H1 (cell line): Measurements from ENCODE around the gene RNF151. TPM values are rescaled to one million over a fixed set of nuclear protein-coding genes. Genes with fewer than 3 reads are reported as not detected.

Source experiments
- CTCF ChIA-PET: fragments of 300-600 bp; sonication (Branson Sonifier 250); formaldehyde crosslinking; loops from one replicate; lab custom pipeline; 2021; ENCODE audit not compliant: partially characterized antibody; lab: Charles Lee
- POLR2A ChIA-PET: fragments of 300-600 bp; sonication (Branson Sonifier 250); formaldehyde crosslinking; loops from one replicate; lab custom pipeline; 2021; ENCODE audit warnings: inconsistent platforms; ENCODE audit not compliant: partially characterized antibody; lab: Charles Lee
- DNase-seq, 2 experiments: peaks; one replicate each; pipeline versions ENCODE4 v3.0.0 to v3.0.0-alpha.2; 2010 to 2022; ENCODE audit warnings: low spot score in 2 of 2, low read depth in 1 of 2, mixed read lengths in 1 of 2
- FAIRE-seq: peaks from 2 replicates; lab custom pipeline; 2011; peaks lifted over from hg19 to GRCh38; lab: Jason Lieb, UNC
- H2AFZ ChIP-seq: 2 replicates; pipeline ENCODE4 v1.8.1; 2012; ENCODE audit warnings: low read length, inconsistent platforms
- H2AK5ac ChIP-seq: 2 replicates; pipeline ENCODE4 v1.6.1; 2013; ENCODE audit warnings: low read depth, low read length
- H2BK120ac ChIP-seq: replicated peaks from 2 replicates; pipeline ENCODE3; 2013; ENCODE audit warnings: low read depth, low read length, inconsistent platforms
- H2BK12ac ChIP-seq: 2 replicates; pipeline ENCODE4 v1.6.1; 2013; ENCODE audit warnings: low read depth, low read length
- H2BK15ac ChIP-seq: 2 replicates; pipeline ENCODE4 v1.6.1; 2013; ENCODE audit warnings: low read length
- H2BK20ac ChIP-seq: 2 replicates; pipeline ENCODE4 v1.6.1; 2013; ENCODE audit warnings: low read length
- H2BK5ac ChIP-seq: 2 replicates; pipeline ENCODE4 v1.6.1; 2013; ENCODE audit warnings: low read depth, low read length
- H3K14ac ChIP-seq: 2 replicates; pipeline ENCODE4 v1.6.1; 2013; ENCODE audit warnings: inconsistent platforms; ENCODE audit not compliant: insufficient read length
- H3K18ac ChIP-seq: 2 replicates; pipeline ENCODE4 v1.6.1; 2013; ENCODE audit warnings: low read length; ENCODE audit errors: extremely low read depth
- H3K23ac ChIP-seq: 2 replicates; pipeline ENCODE4 v1.6.1; 2013; ENCODE audit warnings: inconsistent platforms; ENCODE audit not compliant: insufficient read length
- H3K23me2 ChIP-seq: 2 replicates; pipeline ENCODE4 v1.6.1; 2013; ENCODE audit warnings: low read depth, low read length
- H3K27ac ChIP-seq: 2 replicates; pipeline ENCODE4 v1.6.1; 2011; ENCODE audit warnings: low read depth, low read length, inconsistent platforms
- H3K27me3 ChIP-seq, 4 experiments: replicated peaks in 1 of 4; 1 replicate in 1 of 4; 2 replicates in 3 of 4; pipeline versions ENCODE4 v1.6.1 to v1.8.1; 2011 to 2013; ENCODE audit warnings: low read length in 3 of 4, mild to moderate bottlenecking in 3 of 4, inconsistent platforms in 2 of 4, mixed read lengths in 2 of 4, moderate library complexity in 1 of 4; ENCODE audit not compliant: control insufficient read depth in 3 of 4, insufficient read depth in 3 of 4; ENCODE audit errors: extremely low read depth in 1 of 4
- H3K36me3 ChIP-seq, 4 experiments: 2 replicates each; pipeline versions ENCODE4 v1.6.1 to v1.8.1; 2011 to 2013; ENCODE audit warnings: mild to moderate bottlenecking in 4 of 4, low read length in 3 of 4, moderate library complexity in 2 of 4, control low read depth in 1 of 4, inconsistent platforms in 1 of 4; ENCODE audit not compliant: insufficient read depth in 4 of 4, control insufficient read depth in 2 of 4
- H3K4ac ChIP-seq: replicated peaks from 2 replicates; pipeline ENCODE3; 2013; ENCODE audit warnings: low read length, low read depth, mixed read lengths, inconsistent platforms; ENCODE audit not compliant: insufficient read length
- H3K4me1 ChIP-seq, 4 experiments: replicated peaks in 1 of 4; 1 replicate in 1 of 4; 2 replicates in 3 of 4; pipeline versions ENCODE4 v1.6.1 to v1.8.1; 2011 to 2013; ENCODE audit warnings: low read length in 3 of 4, inconsistent platforms in 2 of 4, mixed read lengths in 1 of 4; ENCODE audit not compliant: insufficient read depth in 4 of 4, control insufficient read depth in 3 of 4
- H3K4me2 ChIP-seq, 2 experiments: 2 replicates each; pipeline versions ENCODE4 v1.6.1 to v1.8.1; 2011 to 2013; ENCODE audit warnings: low read depth in 2 of 2, low read length in 2 of 2, control low read depth in 1 of 2, inconsistent platforms in 1 of 2, mild to moderate bottlenecking in 1 of 2; ENCODE audit not compliant: insufficient read depth in 1 of 2
- H3K4me3 ChIP-seq, 4 experiments: fragments of 200-600, 300-600 bp in 1 of 4; sonication (generic), shearing (Covaris generic), sonication (Bioruptor Twin) in 1 of 4; 2 replicates each; pipeline versions ENCODE4 v1.5.1 to v1.8.1; 2011 to 2016; ENCODE audit warnings: low read length in 4 of 4, low read depth in 3 of 4, control low read depth in 2 of 4, inconsistent platforms in 2 of 4, mild to moderate bottlenecking in 2 of 4, mixed read lengths in 1 of 4, moderate library complexity in 1 of 4; ENCODE audit not compliant: insufficient read depth in 2 of 4; ENCODE audit errors: extremely low read depth in 1 of 4
- H3K56ac ChIP-seq: replicated peaks from 2 replicates; pipeline ENCODE3; 2013; ENCODE audit warnings: low read depth, mild to moderate bottlenecking, mixed read lengths, low read length, inconsistent platforms; ENCODE audit not compliant: insufficient read length
- H3K79me1 ChIP-seq: 2 replicates; pipeline ENCODE4 v1.6.1; 2013; ENCODE audit warnings: low read depth, low read length, control low read depth
- H3K79me2 ChIP-seq, 2 experiments: 2 replicates each; pipeline versions ENCODE4 v1.6.1 to v1.8.1; 2012 to 2013; ENCODE audit warnings: low read length in 2 of 2, mild to moderate bottlenecking in 2 of 2, inconsistent platforms in 1 of 2; ENCODE audit not compliant: insufficient read depth in 2 of 2, control insufficient read depth in 1 of 2
- H3K9ac ChIP-seq, 4 experiments: replicated peaks in 1 of 4; 1 replicate in 1 of 4; 2 replicates in 3 of 4; pipeline versions ENCODE4 v1.6.1 to v1.8.1; 2011 to 2013; ENCODE audit warnings: low read depth in 3 of 4, low read length in 3 of 4, control low read depth in 2 of 4, mild to moderate bottlenecking in 2 of 4, moderate library complexity in 2 of 4, inconsistent platforms in 1 of 4; ENCODE audit errors: extremely low read depth in 1 of 4
- H3K9me3 ChIP-seq, 2 experiments: 2 replicates each; pipeline versions ENCODE4 v1.6.1 to v1.8.1; 2012 to 2013; ENCODE audit warnings: mild to moderate bottlenecking in 2 of 2, moderate library complexity in 2 of 2, control low read depth in 1 of 2, inconsistent platforms in 1 of 2, low read depth in 1 of 2, low read length in 1 of 2, mixed read lengths in 1 of 2; ENCODE audit not compliant: insufficient read depth in 2 of 2
- H4K20me1 ChIP-seq, 2 experiments: replicated peaks in 1 of 2; 2 replicates each; pipeline versions ENCODE3 to v1.8.1; 2011 to 2013; ENCODE audit warnings: inconsistent platforms in 2 of 2, low read length in 2 of 2, mild to moderate bottlenecking in 1 of 2; ENCODE audit not compliant: insufficient read depth in 2 of 2, control insufficient read depth in 1 of 2
- H4K5ac ChIP-seq: 2 replicates; pipeline ENCODE4 v1.6.1; 2013; ENCODE audit warnings: low read length, low read depth, mixed read lengths, inconsistent platforms; ENCODE audit not compliant: insufficient read length
- H4K8ac ChIP-seq: 2 replicates; pipeline ENCODE4 v1.8.0; 2013; ENCODE audit warnings: mild to moderate bottlenecking, moderate library complexity, low read length, inconsistent platforms; ENCODE audit not compliant: insufficient read depth; ENCODE audit errors: extremely low read depth
- H4K91ac ChIP-seq: replicated peaks from 2 replicates; pipeline ENCODE3; 2013; ENCODE audit warnings: low read length, mixed read lengths, inconsistent platforms; ENCODE audit not compliant: insufficient read length
- ATF2 ChIP-seq: IDR thresholded peaks from 2 replicates; pipeline ENCODE4 v1.6.1; 2012; ENCODE audit warnings: low read length, inconsistent platforms
- FOSL1 ChIP-seq: IDR thresholded peaks from 2 replicates; pipeline ENCODE4 v1.6.1; 2011; ENCODE audit warnings: mild to moderate bottlenecking, low read depth, low read length, moderate library complexity; ENCODE audit not compliant: insufficient read depth
- JUN ChIP-seq: IDR thresholded peaks from 2 replicates; pipeline ENCODE4 v1.6.1; 2011; ENCODE audit warnings: low read depth, mild to moderate bottlenecking, improper control_type of control experiment, low read length
- RBBP5 ChIP-seq: IDR thresholded peaks from 2 replicates; pipeline ENCODE4 v1.7.1; 2012; ENCODE audit warnings: low read depth, mild to moderate bottlenecking, inconsistent platforms, low read length, moderate library complexity, borderline replicate concordance
- SP1 ChIP-seq: IDR thresholded peaks from 2 replicates; pipeline ENCODE4 v1.6.1; 2011; ENCODE audit warnings: low read depth, low read length
- TBP ChIP-seq: IDR thresholded peaks from 2 replicates; pipeline ENCODE4 v1.6.1; 2011; ENCODE audit warnings: low read depth, low read length, improper control_type of control experiment
- ZNF274 ChIP-seq: IDR thresholded peaks from 2 replicates; pipeline ENCODE4 v1.7.0; 2012; ENCODE audit warnings: low read length, borderline replicate concordance; ENCODE audit errors: extremely low read depth
- WGBS, 2 experiments: shearing (Covaris generic) in 1 of 2; methylation state at CpG; one replicate each; pipeline versions ENCODE4 v1.1.6 to v1.1.7; 2013 to 2015; ENCODE audit warnings: low lambda C conversion rate in 2 of 2, mixed read lengths in 2 of 2, inconsistent platforms in 1 of 2, low coverage in 1 of 2, missing lambda C conversion rate in 1 of 2; ENCODE audit not compliant: insufficient replicate concordance in 2 of 2, insufficient coverage in 1 of 2, insufficient read length in 1 of 2; ENCODE audit errors: extremely low coverage in 1 of 2, missing lambda C conversion rate in 1 of 2; 5-methylcytosine and 5-hydroxymethylcytosine counted together
- polyA plus RNA-seq, 7 experiments: library from polyadenylated mRNA; depleted of rRNA in 3 of 7; stranded (reverse) in 5 of 7; unstranded in 2 of 7; fragments of >200 nt in 5 of 7; fragments of 200-250 nt in 2 of 7; gene quantifications; 1 replicate in 5 of 7; 2 replicates in 1 of 7; 4 replicates in 1 of 7; pipeline versions ENCODE4 v1.2.1 to v1.2.3, GENCODE V29; 2011 to 2013; ENCODE audit warnings: missing spikeins in 2 of 7, mixed read lengths in 2 of 7
- total RNA-seq: library from RNA; stranded (reverse); fragmentation: NEBNext Ultra II Directional; extraction: Animal tissue kit (Norgen Biotek cat#: 25700); gene quantifications from 2 replicates; pipeline ENCODE4 v1.2.1, GENCODE V29; 2021

RNF151 gene
- total and polyA plus RNA-seq, 2 of the 8 experiments (the other 6 are each of a cell fraction or from before 2014, with no cell fraction given) = not detected

GRCh38 chr16:2001035-2001434 lies 34.4 kb downstream of the RNF151 start:
- no peak overlapping the region for H3K9ac ChIP-seq
- no peak overlapping the region for H4K5ac ChIP-seq
- no peak overlapping the region for H3K4ac ChIP-seq
- peaks cover 0 to 15% (median 7%) of the 10 kb centered on the region in 4 experiments; a peak in 5 of 7 replicates for H3K4me1 ChIP-seq
- no peak overlapping the region for H3K18ac ChIP-seq
- no peak overlapping the region for H3K23ac ChIP-seq
- no peaks in the 10 kb centered on the region for H3K23me2 ChIP-seq
- H2BK12ac ChIP-seq = no peak overlapping the region
- peaks cover 0 to 18% of the 10 kb centered on the region in 2 experiments; a peak in 2 of 4 replicates for H3K79me2 ChIP-seq
- H2AK5ac ChIP-seq = no peak overlapping the region
- H4K8ac ChIP-seq = no peak overlapping the region
- H4K20me1 ChIP-seq = peaks cover 19 to 49% of the 10 kb centered on the region in 2 experiments
- H2BK15ac ChIP-seq = no peak overlapping the region
- H3K36me3 ChIP-seq = peaks cover 24 to 52% (median 42%) of the 10 kb centered on the region in 4 experiments
- ChIA-PET POLR2A (interaction anchor here (0.6 to 2.8 kb wide), 3 partner anchors 49 to 154 kb away, joined by 3 to 9 read pairs (median 5); partner anchors contain the start of gene TRAF7), CTCF (interaction anchor here (1.3 to 2.8 kb wide), 2 partner anchors 15 to 21 kb away, joined by 3 to 6 read pairs; no protein-coding TSS in a partner anchor)
- H3K27me3 ChIP-seq = no peaks in the 10 kb centered on the region
- 91% methylated on average over 18 of the region's 19 CpGs; no CpG with 5 or more reads in 1 of the 2 experiments for WGBS, 2 experiments
- H2BK20ac ChIP-seq = no peak overlapping the region
- no peak overlapping the region for H3K4me2 ChIP-seq
- no peak for DNase-seq
- no peak overlapping the region for H2BK120ac ChIP-seq
- no peak overlapping the region for H2BK5ac ChIP-seq
- H3K14ac ChIP-seq = no peak overlapping the region
- no peak for FAIRE-seq
- H3K4me3 ChIP-seq = no peak overlapping the region
- no peak overlapping the region for H2AFZ ChIP-seq
- H4K91ac ChIP-seq = no peak overlapping the region
- H3K56ac ChIP-seq = no peak overlapping the region
- H3K79me1 ChIP-seq = 0 out of 2 replicates have a peak, but pooled peaks cover 2% of the 10 kb centered on the region
- no peak overlapping the region for H3K27ac ChIP-seq
- TF ChIP-seq ZNF274 = no peak
- TF ChIP-seq FOSL1 = no peak
- TF ChIP-seq JUN = no peak
- TF ChIP-seq TBP = no peak
- no peak for TF ChIP-seq RBBP5
- TF ChIP-seq SP1 = no peak
- no peak for TF ChIP-seq ATF2
- H3K9me3 ChIP-seq = no peaks in the 10 kb centered on the region
